Measurements from ENCODE around the gene AHSP.

Gene AHSP

DNA sequence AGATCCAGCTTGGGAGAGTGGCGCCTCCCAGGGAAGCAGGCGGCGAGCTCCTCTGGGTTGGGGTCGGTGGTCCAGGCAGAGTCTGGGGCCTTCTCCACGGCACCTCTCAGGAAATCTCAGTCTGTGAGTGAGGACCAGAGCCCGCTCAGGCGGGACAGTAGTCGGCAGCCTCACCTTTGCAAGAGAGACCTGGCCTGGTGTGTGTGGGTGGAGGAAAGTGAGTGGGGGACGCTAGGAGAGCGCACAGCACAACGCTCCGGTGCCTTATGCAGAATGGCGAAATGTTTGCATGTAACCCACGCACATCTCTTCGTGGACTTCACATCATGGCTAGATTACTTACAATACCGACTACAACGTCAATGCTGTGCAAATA is 2.2 kb downstream of the AHSP start:
- no peaks in the 10 kb centered on the region for H3K9me2 ChIP-seq (replicated peaks; ENCODE audit: low read depth, low read length)
- H3K4me2 ChIP-seq (ENCODE audit: low read depth, low read length, poor library complexity, severe bottlenecking): no peak overlapping the region
- no peaks in the 10 kb centered on the region for H3F3A ChIP-seq (ENCODE audit: low read depth)
- no peaks in the 10 kb centered on the region for H3K36me3 ChIP-seq (ENCODE audit: insufficient read depth, low read length)
- no peaks in the 10 kb centered on the region for H3K9me3 ChIP-seq (ENCODE audit: insufficient read depth, low read depth, low read length)
- TF ChIP-seq, protein P1, sequence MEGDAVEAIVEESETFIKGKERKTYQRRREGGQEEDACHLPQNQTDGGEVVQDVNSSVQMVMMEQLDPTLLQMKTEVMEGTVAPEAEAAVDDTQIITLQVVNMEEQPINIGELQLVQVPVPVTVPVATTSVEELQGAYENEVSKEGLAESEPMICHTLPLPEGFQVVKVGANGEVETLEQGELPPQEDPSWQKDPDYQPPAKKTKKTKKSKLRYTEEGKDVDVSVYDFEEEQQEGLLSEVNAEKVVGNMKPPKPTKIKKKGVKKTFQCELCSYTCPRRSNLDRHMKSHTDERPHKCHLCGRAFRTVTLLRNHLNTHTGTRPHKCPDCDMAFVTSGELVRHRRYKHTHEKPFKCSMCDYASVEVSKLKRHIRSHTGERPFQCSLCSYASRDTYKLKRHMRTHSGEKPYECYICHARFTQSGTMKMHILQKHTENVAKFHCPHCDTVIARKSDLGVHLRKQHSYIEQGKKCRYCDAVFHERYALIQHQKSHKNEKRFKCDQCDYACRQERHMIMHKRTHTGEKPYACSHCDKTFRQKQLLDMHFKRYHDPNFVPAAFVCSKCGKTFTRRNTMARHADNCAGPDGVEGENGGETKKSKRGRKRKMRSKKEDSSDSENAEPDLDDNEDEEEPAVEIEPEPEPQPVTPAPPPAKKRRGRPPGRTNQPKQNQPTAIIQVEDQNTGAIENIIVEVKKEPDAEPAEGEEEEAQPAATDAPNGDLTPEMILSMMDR (conservative IDR thresholded peaks at IDR 0.05; ENCODE audit: low read length): no peak
- TF ChIP-seq EZH2phosphoT487 (IDR thresholded peaks at IDR 0.05; ENCODE audit: borderline replicate concordance): no peak
- no peaks in the 10 kb centered on the region for H3K27me3 ChIP-seq (ENCODE audit: insufficient read depth, low read length, poor library complexity, severe bottlenecking)
- H3K4me1 ChIP-seq (ENCODE audit: insufficient read depth, low read length, poor library complexity, severe bottlenecking): peaks cover 36% of the 10 kb centered on the region
- H3K9ac ChIP-seq (ENCODE audit: low read depth, low read length, poor library complexity, severe bottlenecking): no peak overlapping the region
- H3K4me3 ChIP-seq (ENCODE audit: low read length, poor library complexity, severe bottlenecking): no peak overlapping the region
- no peaks in the 10 kb centered on the region for H4K20me1 ChIP-seq (ENCODE audit: insufficient read depth, low read length, poor library complexity, severe bottlenecking)
- H2AFZ ChIP-seq (ENCODE audit: low read length): no peak overlapping the region
- no peaks in the 10 kb centered on the region for H3K79me2 ChIP-seq (ENCODE audit: insufficient read depth, low read length)

DNA sequence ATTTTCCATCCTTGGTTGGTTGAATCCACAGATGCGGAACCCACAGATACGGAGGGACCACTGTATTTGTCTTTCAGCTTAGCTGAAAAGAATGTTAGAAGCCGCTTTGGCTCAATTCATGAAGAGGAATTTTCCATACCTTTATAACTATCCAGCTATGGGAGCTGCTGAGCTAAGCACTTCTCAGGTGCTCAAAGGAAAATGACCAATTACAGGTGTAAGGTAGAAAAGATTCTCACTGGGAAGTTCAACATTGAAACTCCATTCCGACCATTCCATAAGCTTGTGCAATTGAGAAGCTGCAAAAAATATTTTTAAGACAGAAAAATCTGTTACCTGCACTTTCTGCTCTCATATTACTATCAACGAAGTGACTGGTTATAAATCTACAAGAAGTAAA is 2.7 kb downstream of the AHSP start:
- no peak for TF ChIP-seq EZH2phosphoT487 (IDR thresholded peaks at IDR 0.05; ENCODE audit: borderline replicate concordance)
- TF ChIP-seq, protein P1 (conservative IDR thresholded peaks at IDR 0.05; ENCODE audit: low read length): no peak
- no peak overlapping the region for H3K9ac ChIP-seq (ENCODE audit: low read depth, low read length, poor library complexity, severe bottlenecking)
- no peak overlapping the region for H3K4me3 ChIP-seq (ENCODE audit: low read length, poor library complexity, severe bottlenecking)
- H3K79me2 ChIP-seq (ENCODE audit: insufficient read depth, low read length): no peaks in the 10 kb centered on the region
- H4K20me1 ChIP-seq (ENCODE audit: insufficient read depth, low read length, poor library complexity, severe bottlenecking): no peaks in the 10 kb centered on the region
- no peaks in the 10 kb centered on the region for H3K9me3 ChIP-seq (ENCODE audit: insufficient read depth, low read depth, low read length)
- no peak overlapping the region for H3K4me2 ChIP-seq (ENCODE audit: low read depth, low read length, poor library complexity, severe bottlenecking)
- no peaks in the 10 kb centered on the region for H3F3A ChIP-seq (ENCODE audit: low read depth)
- no peaks in the 10 kb centered on the region for H3K36me3 ChIP-seq (ENCODE audit: insufficient read depth, low read length)
- H3K27me3 ChIP-seq (ENCODE audit: insufficient read depth, low read length, poor library complexity, severe bottlenecking): no peaks in the 10 kb centered on the region
- H2AFZ ChIP-seq (ENCODE audit: low read length): no peak overlapping the region
- H3K9me2 ChIP-seq (replicated peaks; ENCODE audit: low read depth, low read length): no peaks in the 10 kb centered on the region
- peaks cover 40% of the 10 kb centered on the region for H3K4me1 ChIP-seq (ENCODE audit: insufficient read depth, low read length, poor library complexity, severe bottlenecking)

DNA sequence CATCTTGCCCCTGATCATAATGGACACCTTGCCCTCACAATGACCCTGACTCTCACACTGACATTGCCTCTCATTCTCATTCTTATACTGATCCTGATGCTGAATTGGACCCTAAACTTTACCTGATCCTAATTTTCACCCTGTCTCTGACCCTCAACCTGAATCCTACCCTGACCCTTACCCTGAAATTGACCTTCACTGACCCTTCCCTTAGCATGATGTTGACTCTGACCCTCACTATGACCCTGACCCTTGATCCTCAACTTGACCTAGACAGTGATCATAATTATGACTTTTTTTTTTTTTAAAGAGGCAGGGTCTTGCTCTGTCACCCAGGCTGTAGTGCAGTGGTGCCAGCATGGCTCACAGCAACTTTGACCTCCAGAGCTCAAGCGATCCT is 3.4 kb downstream of the AHSP start:
- TF ChIP-seq EZH2phosphoT487 (IDR thresholded peaks at IDR 0.05; ENCODE audit: borderline replicate concordance): no peak
- TF ChIP-seq, protein P1 (conservative IDR thresholded peaks at IDR 0.05; ENCODE audit: low read length): no peak
- Histone ChIP-seq H3K27me3 (ENCODE audit: insufficient read depth, low read length, poor library complexity, severe bottlenecking) (no peaks in the 10 kb centered on the region), H3K9me3 (ENCODE audit: insufficient read depth, low read depth, low read length) (no peaks in the 10 kb centered on the region), H3K36me3 (ENCODE audit: insufficient read depth, low read length) (no peaks in the 10 kb centered on the region), H3K9ac (ENCODE audit: low read depth, low read length, poor library complexity, severe bottlenecking) (no peak overlapping the region), H3K4me1 (ENCODE audit: insufficient read depth, low read length, poor library complexity, severe bottlenecking) (peaks cover 44% of the 10 kb centered on the region), H3K79me2 (ENCODE audit: insufficient read depth, low read length) (no peaks in the 10 kb centered on the region), H3K4me3 (ENCODE audit: low read length, poor library complexity, severe bottlenecking) (no peak overlapping the region), H2AFZ (ENCODE audit: low read length) (no peak overlapping the region), H3K9me2 (replicated peaks; ENCODE audit: low read depth, low read length) (no peaks in the 10 kb centered on the region), H4K20me1 (ENCODE audit: insufficient read depth, low read length, poor library complexity, severe bottlenecking) (no peaks in the 10 kb centered on the region), H3F3A (ENCODE audit: low read depth) (peaks cover 3% of the 10 kb centered on the region), H3K4me2 (ENCODE audit: low read depth, low read length, poor library complexity, severe bottlenecking) (no peak overlapping the region)
